GM12801 (cell line): ENCODE results near the gene PCED1B.

ENCODE experiments used
- TF ChIP-seq, protein P1 (sequence below): IDR thresholded peaks from one replicate; pipeline ENCODE4 v1.5.1; 2011; ENCODE audit warnings: control low read depth; ENCODE audit not compliant: insufficient read length; ENCODE audit errors: extremely low read depth

PCED1B gene

DNA sequence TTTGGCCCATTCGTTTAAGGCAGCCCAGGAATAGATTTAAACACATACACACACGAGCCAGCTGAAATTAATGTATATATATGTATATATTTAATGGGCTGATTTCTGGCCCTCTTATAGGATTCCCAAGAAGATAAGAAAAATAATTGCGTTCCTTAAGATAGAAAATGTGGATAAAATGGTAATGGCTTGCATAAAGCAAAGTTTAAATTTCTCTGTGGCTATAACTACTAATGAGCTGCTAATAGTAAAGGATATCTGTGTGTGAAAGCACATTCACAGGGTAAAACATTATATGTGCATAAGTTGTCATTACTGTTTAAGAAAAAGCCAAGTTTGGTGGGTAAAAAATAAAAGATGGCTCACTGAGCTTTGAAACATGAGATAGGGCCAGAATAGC, 134.0 kb downstream of the PCED1B start:
- TF ChIP-seq, protein P1, sequence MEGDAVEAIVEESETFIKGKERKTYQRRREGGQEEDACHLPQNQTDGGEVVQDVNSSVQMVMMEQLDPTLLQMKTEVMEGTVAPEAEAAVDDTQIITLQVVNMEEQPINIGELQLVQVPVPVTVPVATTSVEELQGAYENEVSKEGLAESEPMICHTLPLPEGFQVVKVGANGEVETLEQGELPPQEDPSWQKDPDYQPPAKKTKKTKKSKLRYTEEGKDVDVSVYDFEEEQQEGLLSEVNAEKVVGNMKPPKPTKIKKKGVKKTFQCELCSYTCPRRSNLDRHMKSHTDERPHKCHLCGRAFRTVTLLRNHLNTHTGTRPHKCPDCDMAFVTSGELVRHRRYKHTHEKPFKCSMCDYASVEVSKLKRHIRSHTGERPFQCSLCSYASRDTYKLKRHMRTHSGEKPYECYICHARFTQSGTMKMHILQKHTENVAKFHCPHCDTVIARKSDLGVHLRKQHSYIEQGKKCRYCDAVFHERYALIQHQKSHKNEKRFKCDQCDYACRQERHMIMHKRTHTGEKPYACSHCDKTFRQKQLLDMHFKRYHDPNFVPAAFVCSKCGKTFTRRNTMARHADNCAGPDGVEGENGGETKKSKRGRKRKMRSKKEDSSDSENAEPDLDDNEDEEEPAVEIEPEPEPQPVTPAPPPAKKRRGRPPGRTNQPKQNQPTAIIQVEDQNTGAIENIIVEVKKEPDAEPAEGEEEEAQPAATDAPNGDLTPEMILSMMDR, result no peak

DNA sequence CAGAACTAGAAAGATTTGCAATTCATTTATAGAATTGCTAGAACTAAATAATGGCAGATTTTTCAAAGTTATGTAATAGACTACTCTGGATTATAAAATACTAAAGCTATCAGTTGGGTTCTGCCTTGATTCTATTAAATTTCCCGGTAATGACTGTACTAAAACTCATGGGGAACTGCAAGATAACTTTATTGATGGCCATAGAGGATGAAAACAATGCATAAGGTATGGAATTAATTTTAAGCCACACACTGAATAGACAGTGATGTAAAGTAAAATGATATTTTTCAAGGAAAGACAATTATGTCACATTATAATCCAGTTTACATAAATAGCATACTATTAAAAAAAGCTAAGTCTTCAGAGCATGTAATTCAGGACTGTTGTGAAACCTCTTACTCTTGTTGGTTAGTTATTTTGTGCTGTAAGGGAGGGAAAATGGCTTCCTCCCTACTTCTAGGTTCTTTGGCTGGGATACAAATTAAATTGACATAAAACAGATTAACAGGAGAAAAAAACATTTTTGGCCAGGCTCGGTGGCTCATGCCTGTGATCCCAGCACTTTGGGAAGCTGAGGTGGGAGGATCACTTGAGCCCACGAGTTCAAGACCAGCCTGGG, 134.7 kb downstream of the PCED1B start:
- TF ChIP-seq, protein P1, result no peak

DNA sequence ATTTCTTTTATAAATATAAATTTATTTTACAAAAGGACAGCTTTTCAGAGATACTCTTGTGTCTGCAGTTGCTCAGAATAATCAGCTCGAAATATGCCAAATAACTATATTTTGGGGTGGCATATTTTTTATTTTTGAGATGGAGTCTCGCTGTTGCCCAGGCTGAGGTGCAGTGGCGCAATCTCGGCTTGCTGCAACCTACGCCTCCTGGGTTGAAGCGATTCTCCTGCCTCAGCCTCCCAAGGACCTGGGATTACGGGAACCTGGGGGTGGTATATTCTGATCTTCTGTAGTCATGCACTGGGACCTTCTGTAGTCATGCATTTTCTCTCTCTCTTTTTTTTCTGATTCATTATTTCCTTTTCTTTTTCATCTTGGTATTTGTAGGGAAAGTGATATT, 135.3 kb downstream of the PCED1B start:
- TF ChIP-seq, protein P1, result no peak

DNA sequence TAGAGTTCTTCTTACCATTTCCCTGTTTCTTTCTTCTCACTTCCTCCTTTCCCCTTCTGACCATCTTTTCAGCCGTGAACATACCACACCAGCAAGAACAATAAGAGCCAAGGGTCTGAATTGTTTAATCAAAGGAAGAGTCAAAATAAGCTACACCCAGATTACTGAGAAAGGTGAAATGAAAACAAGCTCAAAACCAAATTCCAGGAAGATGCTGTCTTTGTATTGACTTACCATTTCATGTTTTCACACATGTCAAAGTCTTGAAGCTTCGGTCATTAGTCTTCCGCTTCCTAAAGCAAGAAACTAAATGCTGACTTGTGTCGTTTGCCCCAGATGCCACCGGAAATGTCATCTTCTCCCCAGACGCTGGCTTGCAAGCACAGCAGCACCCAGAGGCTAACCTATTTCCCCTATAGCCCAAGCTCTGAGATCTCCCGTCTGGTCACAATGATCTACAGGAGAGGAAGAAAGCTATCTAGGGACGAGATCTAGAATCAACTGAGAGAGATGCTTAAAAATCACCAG, 136.8 kb downstream of the PCED1B start:
- TF ChIP-seq, protein P1, result no peak

DNA sequence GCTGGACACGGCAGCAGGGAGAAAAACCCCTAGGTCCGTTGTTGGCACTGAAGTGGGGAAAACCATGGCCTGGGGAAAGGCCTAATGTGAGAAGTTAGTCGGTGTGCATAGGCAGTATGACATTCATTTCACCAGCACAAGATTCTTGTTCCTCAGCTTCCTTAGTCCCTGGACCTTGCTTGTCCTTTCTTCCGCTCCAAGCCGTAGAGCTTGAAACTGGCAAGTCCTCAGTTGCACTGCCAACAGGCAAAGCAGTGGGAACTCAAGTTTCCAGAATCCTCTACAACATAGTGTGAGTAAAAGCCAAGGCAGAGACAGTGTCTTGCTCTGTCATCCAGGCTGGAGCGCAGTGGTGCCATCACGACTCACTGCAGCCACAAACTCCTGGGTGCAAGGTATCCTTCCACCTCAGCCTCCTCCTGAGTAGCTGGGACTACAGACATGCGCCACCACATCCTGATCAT, 138.8 kb downstream of the PCED1B start:
- TF ChIP-seq, protein P1, result no peak

DNA sequence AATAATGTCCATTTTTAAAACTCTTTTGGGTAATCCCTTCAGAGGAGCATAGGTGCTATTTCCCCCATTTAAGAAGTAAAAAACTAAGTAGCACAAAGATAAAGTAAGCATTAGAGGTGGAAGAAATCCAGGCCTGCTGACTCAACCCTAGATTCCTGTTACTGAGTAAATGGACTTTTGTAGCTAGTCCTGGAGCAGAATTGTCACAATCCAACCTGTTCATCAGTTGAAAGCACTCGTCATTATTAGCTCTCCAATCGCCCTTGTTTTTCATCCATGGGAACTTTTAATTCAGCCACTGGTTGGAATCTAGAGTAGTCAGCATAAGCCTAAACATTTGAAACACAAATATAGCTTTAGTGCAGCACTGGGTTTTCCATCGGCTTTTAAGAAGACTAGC, 139.8 kb downstream of the PCED1B start:
- TF ChIP-seq, protein P1, result no peak

DNA sequence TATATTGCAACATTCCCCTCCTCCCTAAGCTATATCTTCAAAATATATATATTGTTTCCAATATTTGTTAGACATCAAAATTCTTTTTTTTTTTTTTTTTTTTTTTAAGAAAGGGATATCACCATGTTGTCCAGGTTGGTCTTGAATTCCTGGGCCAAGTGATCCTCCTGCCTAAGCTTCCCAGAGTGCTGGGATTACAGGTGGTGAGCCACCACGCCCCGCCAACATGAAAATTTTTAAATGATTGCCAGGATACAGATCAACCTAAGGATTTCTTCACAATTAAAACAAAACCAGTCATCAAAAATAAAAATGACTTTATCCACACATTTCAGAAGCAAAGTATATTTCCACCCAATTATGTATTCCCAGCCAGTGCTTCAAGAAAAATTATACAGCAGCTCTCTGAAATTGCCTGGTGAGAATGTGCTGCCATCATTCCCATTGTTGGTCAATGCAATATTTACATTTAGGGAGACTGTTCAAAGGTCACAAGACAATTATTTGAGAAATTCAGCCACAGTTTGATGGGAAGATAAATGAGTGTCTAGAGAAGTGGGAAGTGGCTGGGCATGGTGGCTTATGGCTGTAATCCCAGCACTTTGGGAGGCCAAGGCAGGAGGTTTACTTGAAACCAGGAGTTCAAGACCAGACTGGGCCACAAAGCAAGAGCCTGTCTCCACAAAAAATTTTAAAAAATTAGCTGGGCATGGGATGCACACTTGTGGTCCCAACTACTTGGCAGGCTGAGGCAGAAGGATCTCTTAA, 142.0 kb downstream of the PCED1B start:
- TF ChIP-seq, protein P1, result no peak
